CD4-positive, alpha-beta T cell (primary cell): ENCODE results near the gene SLC66A3. TPM values are rescaled to one million over a fixed set of nuclear protein-coding genes. Genes with fewer than 3 reads are reported as not detected.
"Not testable (repeated sequence)": the region's sequence is repeated elsewhere in the genome, so short reads cannot be mapped to it uniquely, and the experiment has no call there.

ENCODE experiments used
- ATAC-seq: fragments of 200-7000 bp; cut with Tn5 transposase; one replicate; pipeline ENCODE4 v1.10.0; 2022; ENCODE audit warnings: mild to moderate bottlenecking; ENCODE audit not compliant: poor library complexity
- CTCF ChIA-PET: fragments of 350-600 bp; sonication (Branson Sonifier 250); formaldehyde crosslinking; loops from one replicate; lab custom pipeline; 2021; ENCODE audit warnings: antibody characterized with exemption, inconsistent platforms; lab: Charles Lee
- POLR2A ChIA-PET: fragments of 350-600 bp; sonication (Branson Sonifier 250); formaldehyde crosslinking; loops from one replicate; lab custom pipeline; 2021; ENCODE audit warnings: antibody characterized with exemption, inconsistent platforms; lab: Charles Lee
- DNase-seq, 14 experiments: peaks; one replicate each; pipeline ENCODE4 v3.0.0-alpha.2; 2013 to 2020; ENCODE audit warnings: mixed read lengths in 2 of 14
- H3K27ac ChIP-seq, 2 donors: one replicate each; pipeline versions ENCODE4 v1.5.1 to v1.7.0; 2013; ENCODE audit warnings: low read length in 2 of 2, low read depth in 1 of 2, mild to moderate bottlenecking in 1 of 2
- H3K27me3 ChIP-seq, 2 experiments: 1 replicate in 1 of 2; 2 replicates in 1 of 2; pipeline versions ENCODE4 v1.6.1 to v1.7.0; 2013; ENCODE audit warnings: low read length in 2 of 2, control low read depth in 1 of 2, mild to moderate bottlenecking in 1 of 2, moderate library complexity in 1 of 2; ENCODE audit not compliant: insufficient read depth in 2 of 2, control insufficient read depth in 1 of 2
- H3K36me3 ChIP-seq: one replicate; pipeline ENCODE4 v1.6.1; 2013; ENCODE audit warnings: low read length, control low read depth; ENCODE audit not compliant: insufficient read depth
- H3K4me1 ChIP-seq: one replicate; pipeline ENCODE4 v1.6.1; 2013; ENCODE audit warnings: low read length, control low read depth; ENCODE audit not compliant: insufficient read depth
- H3K4me3 ChIP-seq: one replicate; pipeline ENCODE4 v1.5.1; 2013; ENCODE audit warnings: mild to moderate bottlenecking, low read length, moderate library complexity
- H3K9me3 ChIP-seq, 2 experiments: 1 replicate in 1 of 2; 2 replicates in 1 of 2; pipeline versions ENCODE4 v1.6.1 to v1.7.0; 2013; ENCODE audit warnings: low read length in 2 of 2, mild to moderate bottlenecking in 2 of 2, control low read depth in 1 of 2, moderate library complexity in 1 of 2; ENCODE audit not compliant: control insufficient read depth in 1 of 2, insufficient read depth in 1 of 2
- H3K27ac Mint-ChIP-seq: one replicate; pipeline ENCODE4 v1.8.0; 2020; ENCODE audit warnings: mixed read lengths
- H3K27me3 Mint-ChIP-seq: one replicate; pipeline ENCODE4 v1.8.0; 2021; ENCODE audit warnings: mixed read lengths
- H3K36me3 Mint-ChIP-seq: one replicate; pipeline ENCODE4 v1.8.0; 2021; ENCODE audit warnings: low read depth, mixed read lengths
- H3K4me1 Mint-ChIP-seq: one replicate; pipeline ENCODE4 v1.8.0; 2021; ENCODE audit warnings: low read depth, mixed read lengths
- H3K4me3 Mint-ChIP-seq: one replicate; pipeline ENCODE4 v1.8.0; 2020; ENCODE audit warnings: mild to moderate bottlenecking, mixed read lengths
- H3K9me3 Mint-ChIP-seq: one replicate; pipeline ENCODE4 v1.8.0; 2020; ENCODE audit warnings: mixed read lengths
- intact Hi-C, 2 experiments: fragments of 100-400 bp; cut with DNase I in 1 of 2; cut with micrococcal nuclease in 1 of 2; formaldehyde crosslinking; loops; one replicate each; pipeline versions ENCODE4 v1.15.1 to v1.9.0; 2023 to 2025; cut with DNase I, micrococcal nuclease
- total RNA-seq, 174 experiments: library from RNA in 2 of 174; stranded (reverse) in 2 of 174; gene quantifications; one replicate each; pipeline ENCODE4 v1.2.3 and lab custom pipeline; 2021 to 2026
- TF ChIP-seq, protein P1 (sequence below): fragments of 200-600 bp; IDR thresholded peaks from one replicate; pipeline ENCODE4 v1.8.0; 2022; ENCODE audit warnings: antibody characterized with exemption, mild to moderate bottlenecking

Gene SLC66A3
- total RNA-seq, 2 experiments from 2014 or later = 6.9 to 7.3 TPM

DNA sequence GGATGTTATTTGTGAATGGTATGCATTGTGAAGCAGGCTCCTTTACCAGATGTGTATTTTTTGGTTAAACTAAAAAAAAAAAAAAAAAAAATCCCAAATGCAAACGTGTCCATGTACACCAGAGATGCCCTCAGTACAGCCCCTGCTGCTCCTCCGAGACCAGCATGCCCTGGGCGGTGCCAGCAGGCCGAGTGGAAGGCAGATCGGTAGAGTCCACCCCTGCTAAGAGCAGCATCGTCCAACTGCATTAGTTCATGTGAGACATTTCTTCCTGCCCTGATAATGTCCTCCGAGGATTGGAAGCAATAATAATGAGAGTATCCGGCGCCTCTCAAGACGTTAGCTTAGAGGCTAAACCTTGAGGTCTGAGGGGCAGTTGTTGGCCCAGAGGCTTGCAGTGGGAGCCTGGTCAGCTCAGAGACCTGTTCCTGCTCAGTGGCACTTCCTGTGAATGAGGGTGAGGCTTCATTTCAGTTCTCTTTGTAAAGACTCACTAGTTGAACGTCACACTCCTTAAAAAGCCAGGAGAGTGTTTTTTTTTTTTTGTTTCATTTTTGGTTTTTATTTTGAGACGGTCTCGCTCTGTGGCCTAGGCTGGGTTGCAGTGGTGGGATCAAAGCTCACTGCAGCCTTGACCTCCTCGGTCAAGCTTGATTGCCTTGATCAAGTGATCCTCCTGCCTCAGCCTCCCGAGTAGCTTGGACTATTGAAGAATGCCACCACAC is 5.6 kb downstream of the SLC66A3 start:
- peaks cover 38% of the 10 kb centered on the region for H3K4me1 ChIP-seq
- Mint-ChIP-seq H3K4me1 (peaks cover 28% of the 10 kb centered on the region), H3K4me3 (peak overlapping the region; percentile 54), H3K9me3 (no peaks in the 10 kb centered on the region), H3K36me3 (peaks cover 7% of the 10 kb centered on the region), H3K27ac (peak overlapping the region; percentile 71), H3K27me3 (no peaks in the 10 kb centered on the region)
- intact Hi-C loops = no loop called here
- H3K4me3 ChIP-seq = peak overlapping the region; percentile 15
- ChIA-PET POLR2A (no interaction called here), CTCF (interaction anchor here (0.8 kb wide), 1 partner anchor 31 kb away, joined by 3 read pairs; no protein-coding TSS in a partner anchor)
- ATAC-seq (peak; percentile 69), DNase-seq (peak in 3 of 14 experiments; percentile 33 to 67 (median 38))
- no peak overlapping the region for H3K27ac ChIP-seq
- no peaks in the 10 kb centered on the region for H3K9me3 ChIP-seq
- TF ChIP-seq, protein P1, sequence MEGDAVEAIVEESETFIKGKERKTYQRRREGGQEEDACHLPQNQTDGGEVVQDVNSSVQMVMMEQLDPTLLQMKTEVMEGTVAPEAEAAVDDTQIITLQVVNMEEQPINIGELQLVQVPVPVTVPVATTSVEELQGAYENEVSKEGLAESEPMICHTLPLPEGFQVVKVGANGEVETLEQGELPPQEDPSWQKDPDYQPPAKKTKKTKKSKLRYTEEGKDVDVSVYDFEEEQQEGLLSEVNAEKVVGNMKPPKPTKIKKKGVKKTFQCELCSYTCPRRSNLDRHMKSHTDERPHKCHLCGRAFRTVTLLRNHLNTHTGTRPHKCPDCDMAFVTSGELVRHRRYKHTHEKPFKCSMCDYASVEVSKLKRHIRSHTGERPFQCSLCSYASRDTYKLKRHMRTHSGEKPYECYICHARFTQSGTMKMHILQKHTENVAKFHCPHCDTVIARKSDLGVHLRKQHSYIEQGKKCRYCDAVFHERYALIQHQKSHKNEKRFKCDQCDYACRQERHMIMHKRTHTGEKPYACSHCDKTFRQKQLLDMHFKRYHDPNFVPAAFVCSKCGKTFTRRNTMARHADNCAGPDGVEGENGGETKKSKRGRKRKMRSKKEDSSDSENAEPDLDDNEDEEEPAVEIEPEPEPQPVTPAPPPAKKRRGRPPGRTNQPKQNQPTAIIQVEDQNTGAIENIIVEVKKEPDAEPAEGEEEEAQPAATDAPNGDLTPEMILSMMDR = no peak
- peaks cover 7% of the 10 kb centered on the region for H3K36me3 ChIP-seq
- H3K27me3 ChIP-seq = no peaks in the 10 kb centered on the region

DNA sequence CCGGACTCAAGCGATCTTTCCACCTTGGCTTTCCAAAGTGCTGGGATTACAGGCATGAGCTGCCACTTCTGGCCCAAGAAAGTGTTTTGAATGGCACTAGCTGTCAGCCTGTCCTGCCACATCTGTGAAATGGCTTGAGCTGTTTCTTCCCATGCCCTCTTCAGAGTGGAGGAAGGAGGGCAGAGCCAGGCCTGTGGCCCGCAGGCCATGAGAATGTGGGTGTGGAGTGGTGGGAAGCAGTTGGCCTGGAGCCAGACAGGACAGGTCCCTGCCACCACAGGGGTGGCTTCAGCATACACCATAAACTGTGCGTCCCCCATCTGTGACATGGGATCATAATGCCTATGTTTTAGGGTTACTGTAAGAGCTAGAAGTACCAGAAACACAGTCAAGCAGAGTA is 6.5 kb downstream of the SLC66A3 start:
- TF ChIP-seq, protein P1 = no peak
- Mint-ChIP-seq H3K27ac (no peak overlapping the region), H3K27me3 (no peaks in the 10 kb centered on the region), H3K9me3 (no peaks in the 10 kb centered on the region), H3K4me1 (peaks cover 19% of the 10 kb centered on the region), H3K36me3 (peaks cover 7% of the 10 kb centered on the region), H3K4me3 (no peak overlapping the region)
- CTCF ChIA-PET = interaction anchor here (0.8 kb wide), 1 partner anchor 32 kb away, joined by 3 read pairs; no protein-coding TSS in a partner anchor
- no peaks in the 10 kb centered on the region for H3K9me3 ChIP-seq
- H3K4me3 ChIP-seq = no peak overlapping the region
- intact Hi-C loops = no loop called here
- DNase-seq (no peak), ATAC-seq (no peak)
- no peaks in the 10 kb centered on the region for H3K27me3 ChIP-seq
- H3K4me1 ChIP-seq = peaks cover 30% of the 10 kb centered on the region
- no peak overlapping the region for H3K27ac ChIP-seq
- H3K36me3 ChIP-seq = peaks cover 7% of the 10 kb centered on the region
- POLR2A ChIA-PET = no interaction called here

DNA sequence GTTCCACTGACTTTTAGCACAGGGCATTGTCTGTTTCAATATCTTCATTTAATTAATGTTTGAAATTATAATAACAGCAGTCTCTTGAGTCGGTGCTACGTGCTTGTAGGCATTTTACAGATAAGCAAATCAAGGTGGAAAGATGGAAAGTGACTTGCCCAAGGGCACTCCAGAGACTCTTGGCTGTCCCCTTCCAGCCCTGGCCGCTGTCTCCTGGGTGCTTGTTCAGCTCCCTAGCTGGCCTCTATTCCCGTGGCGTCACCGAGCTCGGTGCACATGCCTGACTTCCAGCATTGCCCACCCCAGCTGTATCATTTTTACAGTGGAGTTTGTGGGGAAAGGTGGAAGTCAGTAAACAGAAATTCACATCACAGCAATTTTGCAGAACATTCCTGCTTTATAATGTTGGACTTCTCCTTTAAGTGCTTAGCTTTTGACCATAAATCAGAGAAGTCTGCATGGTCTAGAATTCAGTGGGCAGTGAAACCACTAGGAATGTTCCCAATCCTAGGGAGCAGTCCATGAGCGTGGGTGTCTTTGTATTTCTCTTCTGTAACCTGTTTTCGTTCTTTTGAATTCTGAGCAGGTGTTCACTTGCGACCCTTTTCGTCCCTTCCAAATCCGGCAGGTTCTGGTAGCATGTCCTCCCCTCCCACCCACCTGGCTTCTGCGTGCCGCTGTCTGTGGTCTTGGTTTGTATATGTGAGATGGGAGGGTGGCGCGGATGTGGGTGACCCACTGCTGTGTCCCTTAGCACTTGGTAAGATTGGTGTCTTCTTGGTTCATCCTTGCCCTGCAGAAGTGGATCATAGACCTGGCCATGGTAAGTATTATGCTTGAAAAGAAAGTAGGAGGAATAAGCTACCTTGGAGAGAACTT is 8.4 kb downstream of the SLC66A3 start:
- no peaks in the 10 kb centered on the region for H3K27me3 ChIP-seq
- peaks cover 14% of the 10 kb centered on the region for H3K4me1 Mint-ChIP-seq
- no peak overlapping the region for H3K4me3 Mint-ChIP-seq
- H3K9me3 Mint-ChIP-seq = no peaks in the 10 kb centered on the region
- H3K27ac ChIP-seq = no peak overlapping the region
- H3K4me3 ChIP-seq = no peak overlapping the region
- POLR2A ChIA-PET = no interaction called here
- no peak overlapping the region for H3K27ac Mint-ChIP-seq
- ATAC-seq = no peak
- H3K9me3 ChIP-seq = no peaks in the 10 kb centered on the region
- H3K36me3 Mint-ChIP-seq = peaks cover 7% of the 10 kb centered on the region
- H3K36me3 ChIP-seq = peaks cover 7% of the 10 kb centered on the region
- peaks cover 24% of the 10 kb centered on the region for H3K4me1 ChIP-seq
- no peak for DNase-seq
- CTCF ChIA-PET = interaction anchor here (1.4 kb wide), 1 partner anchor 314 kb away, joined by 3 read pairs; no protein-coding TSS in a partner anchor
- TF ChIP-seq, protein P1 = no peak
- H3K27me3 Mint-ChIP-seq = no peaks in the 10 kb centered on the region
- intact Hi-C loops = no loop called here

DNA sequence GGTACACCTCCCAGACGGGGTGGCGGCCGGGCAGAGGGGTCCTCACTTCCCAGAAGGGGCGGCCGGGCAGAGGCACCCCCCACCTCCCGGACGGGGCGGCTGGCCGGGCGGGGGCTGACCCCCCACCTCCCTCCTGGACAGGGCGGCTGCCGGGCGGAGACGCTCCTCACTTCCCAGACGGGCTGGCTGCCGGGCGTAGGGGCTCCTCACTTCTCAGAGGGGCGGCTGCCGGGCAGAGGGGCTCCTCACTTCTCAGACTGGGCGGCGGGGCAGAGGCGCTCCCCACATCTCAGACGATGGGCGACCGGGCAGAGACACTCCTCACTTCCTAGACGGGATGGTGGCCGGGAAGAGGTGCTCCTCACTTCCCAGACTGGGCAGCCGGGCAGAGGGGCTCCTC is 9.8 kb downstream of the SLC66A3 start:
- ATAC-seq, H3K4me3 ChIP-seq, CTCF ChIA-PET, H3K27me3 Mint-ChIP-seq, H3K27me3 ChIP-seq, H3K9me3 Mint-ChIP-seq, DNase-seq, H3K36me3 ChIP-seq, H3K9me3 ChIP-seq, H3K27ac Mint-ChIP-seq, H3K36me3 Mint-ChIP-seq, intact Hi-C loops, POLR2A ChIA-PET, H3K27ac ChIP-seq, H3K4me3 Mint-ChIP-seq: not testable (repeated sequence)
- peaks cover 16% of the 10 kb centered on the region for H3K4me1 ChIP-seq
- peaks cover 12% of the 10 kb centered on the region for H3K4me1 Mint-ChIP-seq
